DMS53 treated with DMSO at 0.1 percent for 48 hours (cell line): ENCODE measurements around the gene SLIT3.

Source experiments
- DNase-seq: peaks from one replicate; lab custom pipeline; 2025; ENCODE audit not compliant: unreplicated experiment; lab: John Stamatoyannopoulos, UW

Gene SLIT3

GRCh38 chr5:168726342-168726741 lies 574.6 kb downstream of the SLIT3 start:
- DNase-seq: no peak

GRCh38 chr5:168724227-168724626 lies 576.7 kb downstream of the SLIT3 start:
- no peak for DNase-seq

DNA sequence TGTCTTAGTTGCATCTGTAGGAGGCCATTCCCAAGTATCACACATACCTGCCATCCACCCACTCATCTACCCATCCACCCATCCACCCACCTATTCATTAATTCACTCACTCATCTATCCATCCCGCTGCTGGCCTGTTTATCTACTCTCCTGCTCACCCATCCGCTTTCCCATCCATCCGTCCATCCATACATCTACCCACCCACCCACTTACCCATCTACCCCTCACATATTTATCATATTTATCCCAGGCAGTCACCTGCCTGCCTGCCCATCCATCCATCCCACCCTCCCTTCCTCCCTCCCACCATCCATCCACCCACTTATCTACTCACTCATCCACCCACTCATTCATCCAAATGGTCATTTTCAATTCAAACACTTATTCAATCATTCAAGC lies 577.9 kb downstream of the SLIT3 start:
- no peak for DNase-seq

DNA sequence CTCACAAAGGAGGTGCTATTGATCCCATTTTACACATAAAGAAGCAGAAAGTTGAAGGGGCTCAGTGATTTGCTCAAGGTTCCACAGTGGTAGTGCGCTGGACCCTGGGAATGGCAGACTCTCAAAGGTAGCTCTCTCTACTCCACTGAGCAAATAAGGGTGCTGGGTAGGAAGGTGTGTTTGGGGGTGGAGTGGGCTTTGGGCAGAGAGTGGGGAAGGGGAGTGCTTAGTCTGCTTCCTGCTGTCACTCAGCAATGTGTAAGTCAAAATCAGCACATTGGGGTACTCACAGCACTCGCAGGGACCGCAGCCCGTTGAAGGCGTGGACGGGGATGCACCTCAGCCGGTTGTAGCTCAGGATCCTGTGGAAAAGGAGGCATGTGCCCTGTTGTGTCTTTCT lies 579.0 kb downstream of the SLIT3 start:
- DNase-seq: no peak

DNA sequence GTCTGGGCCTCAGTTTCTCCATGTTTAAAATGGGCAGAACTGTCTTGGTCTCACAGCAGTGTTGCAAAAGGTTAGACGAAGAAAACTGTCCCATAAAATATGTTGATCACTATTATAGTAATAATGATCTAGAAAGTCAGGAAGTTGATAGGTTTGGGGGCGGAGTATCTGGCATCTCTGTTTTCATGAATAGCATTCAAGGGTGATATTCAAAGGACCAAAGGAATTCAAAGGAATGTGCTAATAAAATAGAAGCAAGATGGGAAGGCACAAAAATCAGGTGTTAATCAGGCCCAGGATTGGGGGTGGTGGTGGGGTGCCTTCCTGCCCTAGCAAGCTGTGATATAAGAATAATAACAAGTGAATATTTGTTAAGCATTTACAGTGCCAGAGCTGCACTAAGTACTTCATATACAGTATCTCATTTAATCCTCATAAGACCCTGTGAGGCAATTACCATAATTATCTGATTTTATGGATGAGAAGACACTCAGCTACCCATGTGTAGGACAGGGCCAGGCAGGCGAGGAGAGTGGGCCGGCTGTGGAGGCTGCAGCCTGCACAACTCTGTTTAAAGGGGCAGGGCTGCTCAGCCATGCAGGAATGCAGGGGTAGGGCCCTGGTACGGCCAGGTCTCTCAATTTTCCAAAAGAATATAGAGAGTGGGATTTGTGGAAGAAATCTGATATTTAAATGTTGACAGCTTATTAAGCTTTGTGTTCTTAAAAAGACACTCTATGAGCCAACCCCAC lies 579.8 kb downstream of the SLIT3 start:
- no peak for DNase-seq

DNA sequence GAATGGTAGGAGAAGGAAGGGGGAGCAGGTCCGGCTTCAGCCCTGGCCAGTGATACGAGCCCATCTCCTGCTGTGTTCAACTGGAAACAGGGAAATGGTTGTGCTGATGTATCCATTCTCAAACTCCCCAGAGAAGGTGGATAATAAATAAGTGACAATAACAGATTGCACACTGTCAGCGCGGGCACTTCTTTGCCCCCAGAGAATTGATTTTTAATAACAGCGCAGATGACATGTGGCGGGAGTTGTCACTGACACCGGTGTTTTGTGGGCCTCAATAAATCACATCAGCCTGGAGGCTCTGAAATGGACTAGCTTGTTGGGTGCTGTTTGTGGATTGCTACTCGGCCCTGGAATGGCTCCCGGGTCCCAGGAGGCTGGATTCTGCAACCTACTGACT lies 580.4 kb downstream of the SLIT3 start:
- DNase-seq: no peak

DNA sequence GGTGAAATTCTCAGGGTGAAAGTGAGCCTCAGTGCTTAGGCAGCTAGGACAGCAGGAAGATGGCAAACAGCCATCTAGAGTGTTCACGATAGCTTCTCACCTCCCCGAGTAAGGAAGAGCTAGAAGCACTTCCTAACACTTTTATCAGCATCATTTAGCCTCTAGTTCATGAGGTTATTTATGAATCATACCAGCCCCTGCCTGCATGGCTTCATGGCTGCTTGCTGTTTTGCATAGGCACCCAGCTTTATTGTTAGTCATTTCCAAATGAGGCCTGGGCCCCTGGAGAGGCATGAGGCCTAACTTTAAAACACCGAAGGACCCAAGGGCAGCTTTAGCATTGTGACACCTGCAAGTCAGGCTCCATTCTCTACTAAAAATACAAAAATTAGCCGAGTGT lies 586.9 kb downstream of the SLIT3 start:
- DNase-seq: no peak

DNA sequence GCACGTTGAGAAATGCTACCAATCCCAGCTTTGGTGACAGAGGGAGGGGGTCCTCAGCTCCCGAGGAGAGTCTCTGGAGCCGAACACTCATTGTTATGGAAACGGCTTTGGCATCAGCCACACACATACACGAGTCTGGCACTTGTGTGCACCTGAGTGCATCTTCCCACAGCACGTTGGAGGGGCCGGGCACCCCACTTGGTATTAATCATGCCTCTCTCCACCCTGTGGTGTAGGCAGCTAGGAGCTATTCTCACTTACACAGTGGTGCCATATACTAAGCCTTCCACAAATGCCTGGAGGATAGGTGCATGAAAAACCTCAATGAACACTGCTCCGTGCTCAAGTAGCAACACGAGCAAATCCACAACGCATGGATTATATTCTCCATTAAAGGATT lies 587.9 kb downstream of the SLIT3 start:
- DNase-seq: no peak

DNA sequence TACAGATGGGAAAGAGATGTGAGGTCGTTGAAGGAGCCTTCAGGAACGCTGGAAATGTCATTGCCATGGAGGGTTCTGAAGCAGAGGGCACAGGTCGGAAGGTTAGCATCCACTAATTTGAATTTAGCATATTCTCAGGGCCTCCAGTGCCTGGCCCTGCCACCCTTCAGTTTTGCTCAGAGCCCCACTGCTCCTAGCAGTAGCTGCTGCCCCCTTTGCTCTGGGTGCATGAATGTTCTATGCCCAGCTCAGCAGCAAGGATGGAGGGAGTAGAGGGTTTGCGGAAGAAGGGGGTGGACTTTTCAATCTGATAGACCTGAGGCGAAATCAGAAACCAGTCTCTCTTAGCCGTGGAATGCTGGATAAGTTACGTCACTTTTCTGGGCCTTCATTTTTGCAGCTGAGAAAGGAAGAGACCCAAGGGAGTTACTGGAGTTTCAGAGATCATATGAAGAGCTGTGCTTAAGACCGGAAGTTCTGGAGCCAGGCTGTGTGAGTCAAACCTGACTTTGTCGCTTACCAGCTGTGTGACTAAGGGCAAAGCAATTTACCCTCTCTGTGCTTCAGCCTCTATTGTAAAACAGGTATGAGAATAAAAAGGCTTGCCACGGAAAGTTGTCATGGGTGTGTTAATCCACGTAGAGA lies 588.5 kb downstream of the SLIT3 start:
- no peak for DNase-seq

DNA sequence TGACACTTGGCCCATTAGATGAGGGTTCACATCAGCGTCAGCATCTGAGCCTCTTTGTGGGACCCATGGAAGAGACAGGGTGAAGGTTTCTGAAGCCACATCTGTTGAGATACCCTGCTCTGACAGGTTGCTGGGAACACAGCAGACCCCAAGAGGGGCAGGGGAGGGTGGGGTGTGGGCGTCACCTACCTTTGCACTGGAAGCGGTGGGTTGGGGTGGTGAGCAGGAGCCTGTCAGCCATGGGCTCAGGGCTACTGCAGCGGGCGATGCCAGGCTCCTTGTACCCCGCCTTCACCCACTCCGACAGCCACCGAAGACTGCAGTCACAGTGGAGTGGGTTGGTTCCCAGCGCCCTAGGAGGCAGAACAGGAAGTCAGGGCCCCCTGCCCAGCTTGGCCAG lies 590.2 kb downstream of the SLIT3 start:
- no peak for DNase-seq

GRCh38 chr5:168707716-168708695 lies 592.9 kb downstream of the SLIT3 start:
- DNase-seq: no peak

DNA sequence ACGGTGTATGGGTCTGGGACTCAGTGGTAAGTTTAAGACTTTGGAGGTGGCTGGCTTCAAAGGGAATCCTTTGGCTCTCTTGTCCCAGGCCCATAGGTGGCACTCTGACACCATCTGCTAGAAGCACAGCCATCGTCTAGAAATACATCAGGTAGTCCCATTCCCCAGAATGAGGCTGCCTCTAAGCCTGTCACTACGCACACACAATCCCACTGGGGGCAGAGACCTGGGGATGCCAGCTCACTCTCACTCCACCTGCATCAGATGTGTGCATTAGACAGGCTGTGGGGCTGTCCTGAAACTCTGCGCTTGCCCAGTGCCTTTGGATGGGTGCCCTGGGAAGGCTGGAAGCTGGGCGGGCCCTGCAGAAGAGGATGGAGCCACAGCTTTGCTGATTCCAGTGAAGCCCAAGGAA lies 594.3 kb downstream of the SLIT3 start:
- no peak for DNase-seq

DNA sequence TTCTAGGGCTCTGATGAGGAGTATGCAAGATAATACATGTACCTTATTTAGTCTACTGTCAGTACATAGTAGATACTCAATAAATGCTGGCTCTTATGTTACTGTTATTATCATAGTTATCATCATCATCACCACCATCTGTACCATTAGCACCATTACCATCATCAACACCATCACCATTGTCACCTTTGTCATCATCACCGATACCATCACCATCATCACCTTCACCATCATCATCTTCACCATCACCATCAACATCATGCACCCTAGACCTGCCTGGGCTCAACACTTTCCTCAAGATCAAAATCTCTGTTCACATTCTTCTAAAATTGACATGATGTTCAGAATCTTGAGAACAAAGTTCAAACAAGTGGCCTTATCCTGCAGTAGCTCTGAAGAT lies 595.6 kb downstream of the SLIT3 start:
- no peak for DNase-seq

DNA sequence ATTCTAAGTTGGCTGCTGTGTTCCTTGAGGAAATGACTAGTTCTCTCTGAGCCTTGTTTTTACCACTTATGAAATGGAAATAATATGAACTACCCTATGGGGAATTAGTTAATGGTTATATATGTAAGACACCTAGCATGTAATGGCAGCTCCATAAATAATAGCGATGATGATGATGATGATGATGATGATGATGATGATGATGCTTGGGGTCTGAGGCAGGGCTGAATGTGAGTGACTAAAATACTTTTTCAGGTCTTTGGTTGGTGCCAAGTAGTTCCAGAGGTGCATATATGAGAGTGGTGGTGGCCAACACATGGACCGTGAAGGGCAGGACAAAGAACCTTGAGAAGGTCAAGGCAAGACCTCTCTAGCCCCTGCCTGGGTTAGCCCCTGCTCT lies 598.4 kb downstream of the SLIT3 start:
- no peak for DNase-seq

GRCh38 chr5:168701641-168702040 lies 599.3 kb downstream of the SLIT3 start:
- DNase-seq: no peak

DNA sequence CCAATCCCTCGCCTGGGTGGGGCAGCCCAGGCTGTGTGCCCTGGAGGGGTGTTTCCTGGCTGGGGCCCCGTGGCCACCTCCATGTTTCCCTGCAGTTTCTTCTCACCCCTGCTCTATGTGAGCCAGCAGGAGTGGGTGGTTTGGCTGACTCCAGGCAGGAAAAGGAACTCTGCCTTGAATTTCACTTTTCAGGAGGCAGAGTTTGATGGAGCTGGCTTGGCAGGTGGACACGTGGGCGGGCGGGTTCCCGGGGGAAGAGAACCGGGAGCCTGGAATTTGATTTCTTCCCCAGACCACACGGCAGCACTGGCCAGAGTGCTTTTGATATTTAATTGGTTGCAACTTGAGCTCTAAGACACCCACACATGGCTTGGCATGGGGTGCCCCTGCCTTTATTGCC lies 601.9 kb downstream of the SLIT3 start:
- no peak for DNase-seq

DNA sequence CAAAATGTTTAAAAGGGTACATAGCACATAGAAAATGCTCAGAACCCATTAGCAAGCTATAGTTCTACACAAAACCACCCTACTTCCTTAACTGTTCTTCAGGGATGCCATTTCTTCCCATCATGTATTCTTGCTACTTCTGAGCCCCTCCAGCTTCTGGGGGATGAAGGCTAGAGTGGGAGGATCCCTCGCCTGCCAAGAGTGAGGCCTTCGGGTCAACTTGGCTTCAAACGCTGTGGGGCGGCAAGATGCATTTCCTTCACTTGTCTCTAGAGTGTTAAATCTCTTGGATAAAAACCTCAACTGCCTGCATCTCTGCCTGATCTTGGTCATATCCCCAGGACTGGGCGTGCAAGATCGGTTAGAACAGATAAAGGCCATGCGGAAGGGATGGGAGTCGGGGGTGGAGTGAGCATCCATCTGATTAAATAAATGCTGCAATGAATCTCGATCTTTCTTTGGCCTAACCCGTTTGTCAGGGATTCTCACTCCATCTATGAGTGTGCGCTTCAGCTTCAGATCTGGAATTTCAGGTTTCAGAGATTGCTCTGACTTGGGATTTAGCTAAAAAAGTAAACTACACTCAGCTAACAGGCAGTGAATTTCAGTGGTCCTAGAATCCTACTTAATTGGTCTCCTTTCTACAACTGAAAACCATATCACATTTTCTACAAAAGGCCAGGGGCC lies 603.8 kb downstream of the SLIT3 start:
- no peak for DNase-seq

- no peak for DNase-seq
Measured at GRCh38 chr5:168696611-168697010, 604.3 kb downstream of the SLIT3 start.

DNA sequence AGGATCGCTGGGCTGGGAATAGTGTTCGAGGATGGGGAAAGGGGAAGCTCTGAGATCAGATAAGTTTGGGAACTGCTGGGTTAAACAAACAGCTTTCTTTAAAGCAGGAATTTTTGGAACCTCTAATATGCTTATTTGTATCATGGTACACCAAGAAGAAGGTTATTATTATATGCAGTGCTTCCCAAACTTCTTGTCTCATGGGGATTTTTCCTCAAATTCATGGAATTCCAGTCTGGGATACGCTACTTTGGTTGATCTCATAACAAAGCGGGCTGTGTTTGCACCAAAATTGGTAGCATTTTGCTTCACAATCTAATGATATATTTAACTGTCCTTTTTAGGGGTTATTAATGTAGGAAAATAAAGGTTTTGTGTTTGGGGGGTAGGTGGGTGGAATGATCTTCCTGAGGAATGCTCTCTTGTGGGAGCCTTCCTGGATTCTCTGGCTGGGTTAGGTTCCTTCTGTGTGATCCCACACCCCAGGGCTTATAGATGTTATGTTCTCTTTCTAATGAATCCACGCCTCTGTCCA lies 605.6 kb downstream of the SLIT3 start:
- DNase-seq: no peak

- DNase-seq: no peak
Measured at GRCh38 chr5:168694289-168694688, 606.6 kb downstream of the SLIT3 start.

- DNase-seq: no peak
Measured at GRCh38 chr5:168693883-168694282, 607.1 kb downstream of the SLIT3 start.
